Activated naive CD8-positive, alpha-beta T cell treated with anti-CD3 and anti-CD28 coated beads, Interleukin-2, amount 10 ng/mL, durations not matched to agents 7 days and 5 days (primary cell): ENCODE data around the gene PHAF1. TPM values are rescaled to one million over a fixed set of nuclear protein-coding genes. Genes with fewer than 3 reads are reported as not detected.

Experiments
- ATAC-seq: fragments of 150-1000 bp; cut with Tn5 transposase; one replicate; pipeline ENCODE4 v1.10.0; 2021; ENCODE audit warnings: low read depth, moderate library complexity
- POLR2A ChIA-PET: fragments of 350-600 bp; sonication (Branson Sonifier 250); formaldehyde crosslinking; loops from one replicate; lab custom pipeline; 2021; ENCODE audit warnings: antibody characterized with exemption; lab: Charles Lee
- DNase-seq: peaks from one replicate; pipeline ENCODE4 v3.0.0; 2021
- H3K27ac Mint-ChIP-seq: one replicate; pipeline ENCODE4 v1.8.0; 2022; ENCODE audit warnings: mild to moderate bottlenecking, mixed read lengths
- H3K27me3 Mint-ChIP-seq: one replicate; pipeline ENCODE4 v1.8.0; 2022; ENCODE audit warnings: mild to moderate bottlenecking, moderate library complexity, mixed read lengths
- H3K36me3 Mint-ChIP-seq: one replicate; pipeline ENCODE4 v1.8.0; 2021; ENCODE audit warnings: mild to moderate bottlenecking, mixed read lengths
- H3K4me1 Mint-ChIP-seq: one replicate; pipeline ENCODE4 v1.8.0; 2021; ENCODE audit warnings: mixed read lengths
- H3K4me3 Mint-ChIP-seq: one replicate; pipeline ENCODE4 v1.8.0; 2022; ENCODE audit warnings: mild to moderate bottlenecking, moderate library complexity, mixed read lengths
- H3K9me3 Mint-ChIP-seq: one replicate; pipeline ENCODE4 v1.8.0; 2021; ENCODE audit warnings: mixed read lengths
- total RNA-seq, 2 experiments: library from RNA; stranded (reverse); gene quantifications; one replicate each; pipeline ENCODE4 v1.2.3, GENCODE V29; 2021

The PHAF1 gene
- total RNA-seq, 2 experiments from 2014 or later, result 16.6 to 17.3 TPM

DNA sequence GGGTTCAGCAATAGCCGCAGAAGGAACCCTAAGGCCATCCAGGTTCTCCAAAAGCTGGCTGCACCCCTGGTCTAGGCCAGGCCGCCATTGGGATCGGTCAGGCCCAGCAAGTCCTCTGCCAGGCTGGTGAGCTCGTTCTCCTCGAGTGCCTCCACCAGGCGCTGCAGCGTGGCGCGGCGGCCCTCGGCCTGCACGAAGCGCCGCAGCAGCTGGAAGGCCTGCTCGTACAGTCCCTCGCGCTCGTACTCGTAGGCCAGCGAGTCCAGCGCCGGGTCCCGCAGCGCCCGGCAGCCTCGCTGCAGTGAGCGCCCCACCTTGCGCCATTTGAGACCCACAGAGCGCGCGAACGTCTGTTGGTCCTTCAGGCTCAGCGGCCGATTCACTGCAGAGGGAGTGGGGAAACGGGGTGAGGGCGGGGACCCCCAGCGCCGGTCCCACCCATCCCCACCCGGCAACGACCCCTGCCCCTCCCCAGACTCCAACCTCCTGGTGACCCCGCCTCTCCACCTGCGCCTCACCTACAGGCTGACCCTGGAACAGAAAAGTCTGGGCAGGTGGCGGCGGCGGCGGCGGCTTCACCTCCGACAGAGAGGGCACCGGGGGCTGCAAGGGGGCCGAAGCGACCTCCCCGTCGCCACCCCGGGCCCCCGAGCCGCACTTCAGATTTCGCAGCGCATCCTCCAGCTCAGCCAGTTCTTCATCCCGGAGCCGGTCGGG is 45.0 kb downstream of the PHAF1 start:
- DNase-seq, result no peak
- H3K36me3 Mint-ChIP-seq, result peaks cover 17% of the 10 kb centered on the region
- peak overlapping the region; percentile 77 for H3K4me3 Mint-ChIP-seq
- H3K4me1 Mint-ChIP-seq, result peaks cover 57% of the 10 kb centered on the region
- POLR2A ChIA-PET, result interaction anchor here (0.6 to 2.8 kb wide), 8 partner anchors 18 to 180 kb away, joined by 3 to 31 read pairs (median 4); partner anchors contain the start of gene CBFB
- no peak overlapping the region for H3K27ac Mint-ChIP-seq
- no peak for ATAC-seq
- peaks cover 3% of the 10 kb centered on the region for H3K27me3 Mint-ChIP-seq
- no peaks in the 10 kb centered on the region for H3K9me3 Mint-ChIP-seq

DNA sequence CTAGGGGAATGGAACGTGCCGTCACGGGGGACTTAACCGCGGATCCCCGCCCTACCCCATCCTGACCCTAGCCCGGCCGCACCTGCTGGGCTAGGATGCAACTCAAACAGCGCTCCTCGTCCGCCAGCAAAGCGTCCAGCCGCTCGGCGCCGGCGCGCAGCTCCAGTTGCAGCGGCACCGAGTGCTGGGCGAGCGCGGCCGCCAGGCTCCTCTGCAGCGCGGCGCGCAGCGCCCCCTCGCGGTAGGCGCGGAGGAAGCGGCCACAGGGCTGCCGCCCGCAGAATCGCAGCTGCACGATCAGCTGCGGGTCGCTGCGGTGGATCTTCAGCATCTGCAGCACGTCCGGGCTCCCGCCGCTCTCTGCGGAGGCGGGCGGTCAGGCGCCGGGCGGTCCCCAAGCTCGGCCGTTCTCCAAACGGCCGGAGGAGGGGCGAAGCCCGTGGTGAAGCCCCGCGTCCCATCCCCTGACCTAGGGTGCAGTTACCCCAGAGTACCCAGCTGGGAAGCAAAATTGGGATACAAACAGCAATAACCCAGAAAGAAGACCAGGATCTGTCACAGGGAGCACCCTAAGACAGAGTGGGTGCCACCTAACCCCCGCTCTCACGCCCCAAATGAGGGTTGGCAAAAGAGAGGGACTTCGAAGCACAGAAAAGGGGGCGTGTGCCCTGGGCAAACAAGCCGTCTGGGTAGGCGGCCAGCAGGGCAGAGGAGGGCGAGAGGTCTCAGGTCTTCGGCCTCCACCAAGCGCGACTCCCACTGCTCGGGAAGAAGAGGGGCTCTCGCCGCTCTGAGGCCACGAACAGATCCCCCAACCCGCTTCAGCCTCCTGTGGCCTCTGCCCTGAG is 45.8 kb downstream of the PHAF1 start:
- Mint-ChIP-seq H3K9me3 (no peaks in the 10 kb centered on the region), H3K27me3 (peaks cover 3% of the 10 kb centered on the region), H3K4me1 (peaks cover 57% of the 10 kb centered on the region), H3K27ac (no peak overlapping the region), H3K36me3 (peaks cover 17% of the 10 kb centered on the region), H3K4me3 (peak overlapping the region; percentile 77)
- ATAC-seq, result peak; percentile 38
- DNase-seq, result peak; percentile 93
- POLR2A ChIA-PET, result interaction anchor here (0.6 to 2.8 kb wide), 8 partner anchors 19 to 181 kb away, joined by 3 to 31 read pairs (median 4); partner anchors contain the start of gene CBFB

DNA sequence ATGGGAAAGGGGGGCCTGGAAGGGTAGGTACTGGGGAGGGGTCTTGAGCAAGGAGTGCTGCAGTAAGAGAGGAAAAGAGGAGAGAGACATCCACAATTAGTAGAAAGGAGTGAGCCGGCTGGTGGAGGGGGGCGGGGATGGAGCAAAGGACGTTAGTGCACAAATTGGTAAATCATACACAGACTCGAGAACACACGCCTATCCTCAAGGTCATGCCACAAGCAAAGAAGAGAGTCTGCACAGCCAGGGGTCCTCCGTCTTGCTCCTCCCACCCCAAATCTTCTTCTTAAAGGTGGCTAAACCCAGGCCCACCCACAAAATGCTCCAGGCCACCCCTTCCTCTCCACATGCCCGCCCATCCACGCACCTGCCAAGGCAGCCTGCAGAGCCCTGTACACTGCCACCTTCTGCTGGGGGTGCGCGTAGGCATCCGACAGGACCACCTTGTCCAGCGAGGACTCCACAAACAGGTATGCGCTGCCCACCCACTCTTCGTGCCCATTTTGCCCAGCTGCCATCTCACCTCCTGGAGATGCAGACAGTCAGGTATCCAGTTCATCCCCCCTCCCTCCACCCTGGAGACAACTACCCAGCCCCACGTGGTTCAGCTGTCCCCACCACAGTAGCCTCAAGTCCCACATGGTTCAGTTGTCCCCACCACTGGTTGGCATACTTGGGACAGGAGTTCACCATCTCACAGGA is 46.6 kb downstream of the PHAF1 start:
- H3K36me3 Mint-ChIP-seq, result peaks cover 20% of the 10 kb centered on the region
- POLR2A ChIA-PET, result interaction anchor here (1.9 to 2.1 kb wide), 2 partner anchors 127 to 142 kb away, joined by 11 read pairs; partner anchors contain the start of gene CBFB
- peak; percentile 41 for DNase-seq
- H3K27me3 Mint-ChIP-seq, result peaks cover 6% of the 10 kb centered on the region
- no peak overlapping the region for H3K4me3 Mint-ChIP-seq
- H3K27ac Mint-ChIP-seq, result peak overlapping the region; percentile 63
- ATAC-seq, result no peak
- peaks cover 56% of the 10 kb centered on the region for H3K4me1 Mint-ChIP-seq
- H3K9me3 Mint-ChIP-seq, result no peaks in the 10 kb centered on the region

DNA sequence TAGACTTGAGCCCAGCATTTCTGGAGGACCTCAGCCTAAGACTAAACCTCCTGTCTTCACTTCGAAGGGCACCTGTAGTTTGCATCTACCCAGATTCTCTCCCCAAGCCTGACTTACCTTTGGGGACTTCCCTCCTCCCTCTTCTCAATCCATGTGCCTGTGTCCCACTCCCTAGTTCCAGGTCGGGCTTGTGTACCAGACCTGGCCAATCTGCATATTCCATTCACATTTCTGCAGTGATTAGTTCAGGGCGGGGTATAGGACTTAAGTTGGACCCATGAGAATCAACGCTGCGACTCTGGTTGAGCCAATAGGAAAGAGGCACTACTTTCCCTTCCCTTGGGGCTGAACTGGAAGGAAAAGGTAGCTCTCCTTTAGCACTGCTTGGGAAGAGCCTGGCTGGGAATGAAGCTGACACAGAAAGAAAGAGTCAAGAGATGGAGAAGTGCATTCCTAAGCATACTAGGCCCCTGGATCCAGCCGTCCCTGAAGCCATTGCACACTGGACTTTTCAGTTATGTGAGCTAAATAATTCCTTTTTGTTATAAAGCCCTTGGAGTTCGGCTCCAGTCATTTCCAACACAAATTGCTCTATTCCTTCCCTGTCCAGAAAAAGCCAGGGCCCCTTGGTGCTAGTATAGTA is 47.5 kb downstream of the PHAF1 start:
- Mint-ChIP-seq H3K36me3 (peaks cover 23% of the 10 kb centered on the region), H3K27me3 (peaks cover 14% of the 10 kb centered on the region), H3K4me3 (peak overlapping the region; percentile 25), H3K4me1 (peaks cover 54% of the 10 kb centered on the region), H3K9me3 (no peaks in the 10 kb centered on the region), H3K27ac (peak overlapping the region; percentile 92)
- no peak for ATAC-seq
- DNase-seq, result no peak
- POLR2A ChIA-PET, result interaction anchor here (1.1 to 4.2 kb wide), 2 partner anchors 139 to 143 kb away, joined by 5 to 23 read pairs; no protein-coding TSS in a partner anchor

DNA sequence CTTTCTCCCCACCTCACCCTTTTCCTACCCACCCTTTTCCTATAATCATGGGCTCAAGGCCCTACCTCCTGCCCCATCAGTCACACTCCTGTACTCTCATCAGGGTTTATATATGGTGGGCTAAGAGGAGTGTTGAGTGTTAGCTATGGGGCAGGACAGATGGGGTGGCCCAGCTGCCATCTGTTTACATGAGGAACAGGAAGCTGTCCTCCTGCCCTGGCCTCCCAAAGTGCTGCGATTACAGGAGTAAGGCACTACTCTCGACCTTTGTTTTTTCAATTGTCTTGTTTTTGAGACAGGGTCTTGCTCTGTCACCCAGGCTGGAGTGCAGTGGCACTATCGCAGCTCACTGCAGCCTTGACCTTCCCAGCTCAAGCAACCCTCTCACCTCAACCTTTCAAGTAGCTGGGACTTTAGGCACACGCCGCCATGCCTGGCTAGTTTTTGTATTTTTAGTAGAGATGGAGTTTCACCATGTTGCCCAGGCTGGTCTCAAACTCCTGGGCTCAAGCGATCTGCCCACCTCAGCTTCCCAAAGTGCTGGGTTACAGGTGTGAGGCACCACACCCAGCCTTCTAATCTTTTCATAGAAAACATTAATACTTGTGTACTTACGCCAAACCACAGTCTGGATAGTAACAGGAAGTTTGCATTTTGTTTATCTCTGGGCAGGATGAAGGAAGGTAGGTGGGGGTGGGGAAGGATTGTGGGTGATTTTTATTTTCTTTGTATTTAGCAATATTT is 48.3 kb downstream of the PHAF1 start:
- H3K27ac Mint-ChIP-seq, result peak overlapping the region; percentile 92
- peaks cover 20% of the 10 kb centered on the region for H3K36me3 Mint-ChIP-seq
- peak overlapping the region; percentile 93 for H3K4me3 Mint-ChIP-seq
- ATAC-seq (no peak), DNase-seq (no peak)
- no peaks in the 10 kb centered on the region for H3K9me3 Mint-ChIP-seq
- H3K27me3 Mint-ChIP-seq, result peaks cover 14% of the 10 kb centered on the region
- peaks cover 51% of the 10 kb centered on the region for H3K4me1 Mint-ChIP-seq
- POLR2A ChIA-PET, result interaction anchor here (0.6 to 4.2 kb wide), 14 partner anchors 7 to 636 kb away, joined by 3 to 28 read pairs (median 4); partner anchors contain the start of genes B3GNT9, CBFB, NOL3 and PHAF1

DNA sequence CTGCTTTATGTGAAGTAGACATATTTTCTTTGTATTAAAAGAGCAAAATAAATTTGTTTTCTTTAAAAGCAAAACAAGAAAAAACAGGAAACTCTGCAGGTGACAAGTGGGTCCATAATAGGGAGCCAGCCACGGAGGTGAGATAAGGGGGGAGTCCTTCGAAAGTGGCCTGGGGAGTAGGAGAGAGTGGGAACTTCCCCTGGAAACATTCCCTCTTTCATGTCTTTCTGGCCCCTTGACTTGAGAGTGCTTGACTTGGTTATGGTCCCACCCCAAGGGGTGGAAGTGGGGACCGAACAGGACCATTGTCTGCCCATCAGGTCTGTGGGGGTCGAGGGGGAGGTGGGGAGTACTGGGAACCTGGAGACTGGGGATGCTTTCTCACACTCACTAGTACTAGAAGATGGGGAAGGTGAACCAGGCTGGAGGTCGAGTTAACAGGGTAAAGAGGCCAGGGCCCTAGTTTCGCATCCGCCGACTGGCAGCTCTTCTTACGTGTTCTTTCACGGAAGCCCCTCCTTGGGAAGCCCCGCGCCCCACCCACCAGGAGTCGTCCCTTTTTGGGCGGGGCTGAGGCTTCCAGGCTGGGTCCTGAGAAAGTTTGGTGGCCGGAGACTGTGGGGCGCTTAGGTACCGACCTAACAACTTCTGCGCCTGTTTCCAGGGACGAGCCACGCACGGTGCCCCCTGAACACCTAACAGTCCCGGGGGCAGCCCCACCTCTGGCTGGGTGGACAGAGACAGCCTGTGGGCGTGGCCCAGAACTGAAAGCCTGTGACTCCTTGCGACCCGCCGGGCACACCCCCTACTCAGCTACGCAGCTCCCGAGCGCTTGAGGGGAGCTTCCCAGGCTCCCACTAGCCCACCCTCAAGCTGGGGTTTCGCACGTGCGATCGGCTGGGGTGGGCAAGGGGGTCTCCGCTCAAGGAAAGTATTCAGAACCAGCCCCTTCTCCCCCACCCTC is 49.2 kb downstream of the PHAF1 start:
- DNase-seq, result peak; percentile 84
- Mint-ChIP-seq H3K4me3 (peak overlapping the region; percentile 93), H3K4me1 (peaks cover 45% of the 10 kb centered on the region)

DNA sequence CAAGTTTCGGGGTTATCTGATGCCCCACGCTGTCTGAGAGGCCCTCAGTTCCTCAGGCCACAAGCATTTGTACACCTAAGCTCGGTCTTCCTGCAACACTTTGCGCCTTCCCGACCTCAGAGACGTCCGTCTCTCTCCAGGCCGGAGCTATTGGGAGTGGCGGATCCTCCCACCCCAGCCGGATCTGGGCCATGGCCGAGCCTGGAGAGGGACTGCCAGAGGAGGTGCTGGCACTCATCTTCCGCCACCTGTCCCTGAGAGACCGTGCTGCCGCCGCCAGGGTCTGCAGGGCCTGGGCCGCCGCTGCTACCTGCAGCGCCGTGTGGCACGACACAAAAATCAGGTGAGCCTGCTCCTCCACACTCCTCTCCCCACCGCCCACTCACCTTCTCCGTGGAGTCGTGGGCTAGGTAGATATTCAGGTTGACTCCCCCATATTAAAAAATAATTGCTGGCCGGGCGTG is 51.9 kb downstream of the PHAF1 start:
- peaks cover 13% of the 10 kb centered on the region for H3K36me3 Mint-ChIP-seq
- POLR2A ChIA-PET, result interaction anchor here (2.3 to 3.6 kb wide), 4 partner anchors 9 to 22 kb away, joined by 13 to 15 read pairs (median 14); partner anchors contain the start of genes B3GNT9, MATCAP1 and NOL3
- H3K27me3 Mint-ChIP-seq, result peaks cover 36% of the 10 kb centered on the region
- H3K4me1 Mint-ChIP-seq, result peaks cover 40% of the 10 kb centered on the region
- no peak for ATAC-seq
- no peaks in the 10 kb centered on the region for H3K9me3 Mint-ChIP-seq
- H3K27ac Mint-ChIP-seq, result no peak overlapping the region
- peak; percentile 31 for DNase-seq
- peak overlapping the region; percentile 42 for H3K4me3 Mint-ChIP-seq

More for the DNA sequence above, 49.2 kb downstream of the PHAF1 start:
- POLR2A ChIA-PET, result interaction anchor here (0.6 to 4.2 kb wide), 19 partner anchors 8 to 637 kb away, joined by 3 to 28 read pairs (median 5); partner anchors contain the start of genes B3GNT9, CBFB, FHOD1 and MATCAP1
- H3K27me3 Mint-ChIP-seq, result peaks cover 18% of the 10 kb centered on the region
- H3K9me3 Mint-ChIP-seq, result no peaks in the 10 kb centered on the region
- H3K36me3 Mint-ChIP-seq, result peaks cover 17% of the 10 kb centered on the region
- peak; percentile 40 for ATAC-seq
- peak overlapping the region; percentile 92 for H3K27ac Mint-ChIP-seq

DNA sequence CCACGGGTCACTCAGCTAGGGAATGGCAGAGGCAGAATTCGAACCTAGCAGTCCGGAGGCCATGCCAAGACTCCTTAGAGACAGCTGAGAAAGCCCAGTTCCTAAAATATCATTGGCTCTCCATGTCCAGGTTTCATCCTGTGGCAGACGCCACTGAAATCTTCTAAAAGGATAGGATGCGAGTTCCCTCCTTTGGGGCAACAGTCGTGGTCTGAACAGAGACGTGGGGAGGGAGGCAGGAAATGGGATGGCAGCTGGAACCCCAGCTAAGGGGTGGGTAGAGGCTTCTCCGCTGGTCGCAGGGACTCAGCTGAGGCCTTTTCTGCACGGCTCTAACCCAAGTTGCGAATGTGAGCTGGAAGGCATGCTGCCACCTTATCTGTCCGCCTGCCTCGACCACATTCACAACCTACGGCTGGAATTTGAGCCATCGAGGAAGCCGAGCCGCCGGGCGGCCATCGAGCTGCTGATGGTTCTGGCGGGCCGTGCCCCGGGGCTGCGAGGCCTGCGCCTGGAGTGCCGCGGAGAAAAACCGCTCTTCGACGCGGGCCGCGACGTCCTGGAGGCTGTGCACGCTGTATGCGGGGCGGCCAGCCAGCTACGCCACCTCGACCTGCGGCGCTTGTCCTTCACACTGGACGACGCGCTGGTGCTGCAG is 52.9 kb downstream of the PHAF1 start:
- peak overlapping the region; percentile 44 for H3K4me3 Mint-ChIP-seq
- DNase-seq (peak; percentile 28), ATAC-seq (no peak)
- POLR2A ChIA-PET, result interaction anchor here (1.1 to 2.3 kb wide), 5 partner anchors 11 to 187 kb away, joined by 3 to 15 read pairs (median 4); partner anchors contain the start of genes B3GNT9 and FHOD1
- peaks cover 32% of the 10 kb centered on the region for H3K4me1 Mint-ChIP-seq
- H3K9me3 Mint-ChIP-seq, result no peaks in the 10 kb centered on the region
- H3K27ac Mint-ChIP-seq, result no peak overlapping the region
- peaks cover 46% of the 10 kb centered on the region for H3K27me3 Mint-ChIP-seq
- peaks cover 11% of the 10 kb centered on the region for H3K36me3 Mint-ChIP-seq

DNA sequence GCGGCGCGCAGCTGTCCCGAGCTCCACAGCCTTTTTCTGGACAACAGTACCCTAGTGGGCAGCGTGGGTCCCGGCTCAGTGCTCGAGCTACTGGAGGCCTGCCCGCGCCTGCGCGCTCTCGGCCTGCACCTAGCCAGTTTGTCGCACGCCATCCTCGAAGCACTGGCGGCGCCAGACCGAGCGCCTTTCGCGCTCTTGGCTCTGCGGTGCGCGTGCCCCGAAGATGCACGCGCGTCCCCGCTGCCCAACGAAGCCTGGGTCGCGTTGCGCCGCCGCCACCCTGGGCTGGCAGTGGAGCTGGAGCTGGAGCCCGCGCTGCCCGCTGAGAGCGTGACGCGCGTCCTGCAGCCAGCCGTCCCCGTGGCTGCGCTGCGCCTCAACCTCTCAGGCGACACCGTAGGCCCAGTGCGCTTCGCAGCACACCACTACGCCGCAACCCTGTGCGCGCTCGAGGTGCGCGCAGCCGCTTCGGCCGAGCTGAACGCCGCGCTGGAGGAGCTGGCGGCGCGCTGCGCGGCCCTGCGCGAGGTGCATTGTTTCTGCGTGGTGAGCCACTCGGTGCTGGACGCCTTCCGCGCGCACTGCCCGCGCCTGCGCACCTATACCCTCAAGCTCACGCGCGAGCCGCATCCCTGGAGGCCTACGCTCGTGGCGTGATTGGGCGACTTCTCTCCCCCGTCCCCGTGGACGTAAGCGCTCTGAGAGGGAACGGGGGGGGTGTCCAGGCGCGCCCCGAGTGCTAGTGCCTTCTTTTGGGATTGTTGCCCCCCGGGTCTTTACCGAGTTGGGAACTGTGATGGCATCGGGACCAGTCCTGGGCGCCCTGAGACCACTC is 53.6 kb downstream of the PHAF1 start:
- Mint-ChIP-seq H3K9me3 (no peaks in the 10 kb centered on the region), H3K4me3 (peak overlapping the region; percentile 55), H3K27ac (peak overlapping the region; percentile 48), H3K36me3 (peaks cover 7% of the 10 kb centered on the region), H3K27me3 (peaks cover 51% of the 10 kb centered on the region), H3K4me1 (peaks cover 25% of the 10 kb centered on the region)
- DNase-seq (peak; percentile 72), ATAC-seq (peak; percentile 4)
- POLR2A ChIA-PET, result interaction anchor here (0.6 to 2.3 kb wide), 6 partner anchors 10 to 188 kb away, joined by 3 to 15 read pairs (median 4); partner anchors contain the start of genes B3GNT9 and FHOD1
